ENCODE measurements around the gene CEP57L1. TPM values are rescaled to one million over a fixed set of nuclear protein-coding genes. Genes with fewer than 3 reads are reported as not detected.
A peak's percentile ranks its signal among the peaks of the same experiment; 100 is the strongest.

The CEP57L1 gene
- total RNA-seq, 2 donors from 2014 or later: 10.1 to 50.1 TPM

- no peak for DNase-seq
- no peaks in the 10 kb centered on the region for H3K9me3 ChIP-seq
- TF ChIP-seq CTCF (IDR thresholded peaks at IDR 0.05) (no peak), POLR2A (IDR thresholded peaks at IDR 0.05) (no peak)
- H3K27me3 ChIP-seq: no peaks in the 10 kb centered on the region
- H3K27ac ChIP-seq: no peak overlapping the region
- no peak overlapping the region for H3K4me3 ChIP-seq
- no peaks in the 10 kb centered on the region for H3K36me3 ChIP-seq (replicated peaks in 1 of 2; ENCODE audit: insufficient read depth in 1 of 2, low read depth in 2 of 2)
- no peak for ATAC-seq
- H3K4me1 ChIP-seq: peaks cover 35% of the 10 kb centered on the region
- intact Hi-C loops (cut with DNase I): no loop called here
- WGBS, 2 donors: 29 to 37% methylated on average over 1 of the region's 1 CpG
Measured at GRCh38 chr6:109092074-109092473, 3.2 kb upstream of the CEP57L1 start.

- Histone ChIP-seq H3K4me3 (peak overlapping the region; percentile 43 to 59), H3K27ac (peak overlapping the region; percentile 94 to 99 (median 96)), H3K27me3 (no peaks in the 10 kb centered on the region), H3K4me1 (peaks cover 34% of the 10 kb centered on the region), H3K36me3 (replicated peaks in 1 of 2; ENCODE audit: insufficient read depth in 1 of 2, low read depth in 2 of 2) (no peaks in the 10 kb centered on the region), H3K9me3 (no peaks in the 10 kb centered on the region)
- DNase-seq (no peak), ATAC-seq (no peak)
- no peak for TF ChIP-seq CTCF (IDR thresholded peaks at IDR 0.05)
- TF ChIP-seq POLR2A (IDR thresholded peaks at IDR 0.05): no peak
- intact Hi-C loops (cut with DNase I): no loop called here
- 0% methylated on average over 13 to 19 of the region's 19 CpGs for WGBS, 2 donors
Measured at GRCh38 chr6:109093732-109094415, 1.4 kb upstream of the CEP57L1 start.

- Histone ChIP-seq H3K27me3 (no peaks in the 10 kb centered on the region), H3K4me1 (peaks cover 27% of the 10 kb centered on the region)
- intact Hi-C loops (cut with DNase I): no loop called here
Measured at GRCh38 chr6:109094416-109095035, 781 bp upstream of the CEP57L1 start, which contains the start of gene SESN1. Gene SESN1 (minus strand): TSS chr6:109094846. CDS start chr6:109094073, 773 bp downstream.

GRCh38 chr6:109095835-109096084, 453 bp downstream of the CEP57L1 start:
- 0 to 1% methylated on average over 8 of the region's 8 CpGs for WGBS, 2 donors
- H3K4me1 ChIP-seq: peaks cover 26% of the 10 kb centered on the region
- DNase-seq (no peak), ATAC-seq (no peak)
- H3K27ac ChIP-seq: peak overlapping the region; percentile 94 to 99 (median 96)
- TF ChIP-seq CTCF (IDR thresholded peaks at IDR 0.05) (no peak), POLR2A (IDR thresholded peaks at IDR 0.05) (no peak)
- intact Hi-C loops (cut with DNase I): no loop called here
- peak overlapping the region; percentile 43 to 59 for H3K4me3 ChIP-seq
- no peaks in the 10 kb centered on the region for H3K9me3 ChIP-seq
- no peaks in the 10 kb centered on the region for H3K27me3 ChIP-seq
- H3K36me3 ChIP-seq (replicated peaks in 1 of 2; ENCODE audit: insufficient read depth in 1 of 2, low read depth in 2 of 2): no peaks in the 10 kb centered on the region

More at GRCh38 chr6:109094416-109095035, 781 bp upstream of the CEP57L1 start, which contains the start of gene SESN1:
- DNase-seq (peak; percentile 86 to 93 (median 90)), ATAC-seq (peak; percentile 78)
- 0% methylated on average over 19 to 62 of the region's 62 CpGs for WGBS, 2 donors
- Histone ChIP-seq H3K4me3 (peak within 1 kb of the TSS; percentile 43 to 59), H3K36me3 (replicated peaks in 1 of 2; ENCODE audit: insufficient read depth in 1 of 2, low read depth in 2 of 2) (no peaks in the 10 kb centered on the region), H3K9me3 (no peaks in the 10 kb centered on the region), H3K27ac (peak within 1 kb of the TSS; percentile 94 to 99 (median 96))
- TF ChIP-seq CTCF (IDR thresholded peaks at IDR 0.05): no peak
- peak; percentile 90 to 95 (median 94) for TF ChIP-seq POLR2A (IDR thresholded peaks at IDR 0.05)

Measured in body of pancreas (tissue), 4 donors.